Pancreas (tissue), 10 donors: ENCODE measurements around the gene RAP1GAP2. TPM values are rescaled to one million over a fixed set of nuclear protein-coding genes. Genes with fewer than 3 reads are reported as not detected.

Experiments used
- ATAC-seq, 4 donors: fragments of 200-7000 bp; cut with Tn5 transposase; one replicate each; pipeline versions ENCODE4 v1.8.0 to v1.9.1; 2020; ENCODE audit warnings: mild to moderate bottlenecking in 4 of 4, moderate library complexity in 4 of 4
- DNase-seq, 6 donors: peaks; one replicate each; pipeline ENCODE4 v3.0.0-alpha.2; 2020
- FAIRE-seq: peaks from 2 replicates; lab custom pipeline; 2012; peaks lifted over from hg19 to GRCh38; lab: Jason Lieb, UNC
- H3K27ac ChIP-seq, 4 donors: fragments of 200-600 bp; sonication (generic); 1 replicate in 3 of 4; 2 replicates in 1 of 4; pipeline versions ENCODE4 v1.5.0 to v1.8.0; 2020
- H3K27me3 ChIP-seq, 4 donors: fragments of 200-600 bp; one replicate each; pipeline ENCODE4 v1.8.0; 2021
- H3K36me3 ChIP-seq, 3 donors: fragments of 200-600 bp; sonication (generic) in 1 of 3; one replicate each; pipeline versions ENCODE4 v1.5.0 to v1.8.0; 2020 to 2021
- H3K4me1 ChIP-seq, 3 donors: fragments of 200-600 bp; one replicate each; pipeline ENCODE4 v1.8.0; 2021
- H3K4me3 ChIP-seq, 4 donors: fragments of 200-600 bp; sonication (generic) in 2 of 4; one replicate each; pipeline versions ENCODE4 v1.5.0 to v1.8.0; 2020 to 2021
- H3K9me3 ChIP-seq, 4 donors: fragments of 200-600 bp; one replicate each; pipeline ENCODE4 v1.8.0; 2021
- WGBS, 2 donors: extraction: QIAGEN DNeasy Blood & Tissue Kit; methylation state at CpG; one replicate each; pipeline ENCODE4 v1.1.7; 2013; 5-methylcytosine and 5-hydroxymethylcytosine counted together
- intact Hi-C, 3 donors: fragments of 100-400 bp; cut with DNase I; formaldehyde crosslinking; loops; one replicate each; pipeline versions ENCODE4 v1.11.1 to v1.14.2; 2022
- polyA plus RNA-seq, 2 donors: library from polyadenylated mRNA; stranded (reverse); fragments of 200-250 nt; gene quantifications; one replicate each; pipeline ENCODE4 v1.2.3, GENCODE V29; 2013
- total RNA-seq, 6 donors: library from RNA; stranded (reverse); fragmentation: NEBNext Ultra II Directional in 4 of 6; extraction: Animal tissue kit (Norgen Biotek cat#: 25700) in 4 of 6; gene quantifications; one replicate each; pipeline versions ENCODE4 v1.2.1 to v1.2.4, GENCODE V29; 2021 to 2023
- TF ChIP-seq, protein P1 (sequence below), 4 donors: fragments of 200-600 bp; sonication (generic) in 3 of 4; IDR thresholded peaks; one replicate each; pipeline versions ENCODE4 v1.5.0 to v1.8.0; 2021; ENCODE audit warnings: antibody characterized with exemption in 4 of 4
- donor health status: healthy with polysubstance abuse.
- donor health status: DM: no; HTN: no; CAD: no; lungs with moderate emphysema.
- donor health status: DM: no; HTN: no; CAD: no.
- donor health status: control.
- donor health status: control.
- donor health status: Bipolar disorder and iron deficiency.
- donor health status: DM: yes; HTN: yes; CAD: no.
- donor health status: DM: no; HTN: no; CAD: no.
- donor health status: DM: no; HTN: no; CAD: no.
- donor health status: DM: yes; HTN: yes; CAD: no.

The RAP1GAP2 gene
- total and polyA plus RNA-seq, 8 donors, result 29.7 to 51.2 (median 43.0) TPM

GRCh38 chr17:2909846-2910234 lies 113.6 kb downstream of the RAP1GAP2 start:
- 89 to 93% methylated on average over 4 of the region's 4 CpGs for WGBS, 2 donors
- ATAC-seq (no peak), FAIRE-seq (no peak), DNase-seq (no peak)
- Histone ChIP-seq H3K9me3 (no peaks in the 10 kb centered on the region), H3K27ac (no peak overlapping the region), H3K4me3 (no peak overlapping the region), H3K4me1 (peaks cover 0 to 7% (median 0%) of the 10 kb centered on the region in 3 donors), H3K27me3 (no peaks in the 10 kb centered on the region), H3K36me3 (no peaks in the 10 kb centered on the region)
- TF ChIP-seq, protein P1, sequence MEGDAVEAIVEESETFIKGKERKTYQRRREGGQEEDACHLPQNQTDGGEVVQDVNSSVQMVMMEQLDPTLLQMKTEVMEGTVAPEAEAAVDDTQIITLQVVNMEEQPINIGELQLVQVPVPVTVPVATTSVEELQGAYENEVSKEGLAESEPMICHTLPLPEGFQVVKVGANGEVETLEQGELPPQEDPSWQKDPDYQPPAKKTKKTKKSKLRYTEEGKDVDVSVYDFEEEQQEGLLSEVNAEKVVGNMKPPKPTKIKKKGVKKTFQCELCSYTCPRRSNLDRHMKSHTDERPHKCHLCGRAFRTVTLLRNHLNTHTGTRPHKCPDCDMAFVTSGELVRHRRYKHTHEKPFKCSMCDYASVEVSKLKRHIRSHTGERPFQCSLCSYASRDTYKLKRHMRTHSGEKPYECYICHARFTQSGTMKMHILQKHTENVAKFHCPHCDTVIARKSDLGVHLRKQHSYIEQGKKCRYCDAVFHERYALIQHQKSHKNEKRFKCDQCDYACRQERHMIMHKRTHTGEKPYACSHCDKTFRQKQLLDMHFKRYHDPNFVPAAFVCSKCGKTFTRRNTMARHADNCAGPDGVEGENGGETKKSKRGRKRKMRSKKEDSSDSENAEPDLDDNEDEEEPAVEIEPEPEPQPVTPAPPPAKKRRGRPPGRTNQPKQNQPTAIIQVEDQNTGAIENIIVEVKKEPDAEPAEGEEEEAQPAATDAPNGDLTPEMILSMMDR (IDR thresholded peaks at IDR 0.05), result no peak
- intact Hi-C loops, result loop anchor here in 2 of 3 donors (10.0 kb wide), 1 partner anchor 55 kb away; no protein-coding TSS in a partner anchor

- WGBS, 2 donors, result 56 to 63% methylated on average over 19 of the region's 19 CpGs
- TF ChIP-seq, protein P1 (IDR thresholded peaks at IDR 0.05), result no peak
Observed at GRCh38 chr17:2911035-2911754, 115.0 kb downstream of the RAP1GAP2 start.

DNA sequence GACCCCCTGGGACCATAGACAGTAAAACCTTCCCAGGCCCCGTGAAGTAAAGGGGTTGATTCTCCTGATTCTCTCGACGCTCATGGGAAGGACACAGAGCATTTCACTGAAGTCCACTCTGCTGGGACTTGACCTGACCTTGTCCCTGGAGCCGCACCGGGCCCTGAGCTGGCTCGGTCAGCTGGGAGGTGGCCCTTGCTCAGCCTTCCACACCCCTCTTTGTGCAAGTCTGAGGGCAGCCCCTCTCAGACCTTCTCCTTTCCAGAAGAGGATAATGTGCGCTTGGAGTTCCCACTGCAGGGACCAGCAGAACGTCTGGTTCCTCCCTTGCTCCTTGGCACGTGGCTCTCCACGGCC lies 115.5 kb downstream of the RAP1GAP2 start:
- intact Hi-C loops, result loop anchor here in 1 of 3 donors (10.0 kb wide), 1 partner anchor 57 kb away; no protein-coding TSS in a partner anchor
- WGBS, 2 donors, result 54 to 78% methylated on average over 10 of the region's 10 CpGs
- DNase-seq (no peak), ATAC-seq (peak in 2 of 4 donors; percentile 25 to 51), FAIRE-seq (no peak)
- TF ChIP-seq, protein P1 (IDR thresholded peaks at IDR 0.05), result no peak
- Histone ChIP-seq H3K27ac (no peak overlapping the region), H3K36me3 (no peaks in the 10 kb centered on the region), H3K4me3 (no peak overlapping the region), H3K9me3 (no peaks in the 10 kb centered on the region), H3K4me1 (no peaks in the 10 kb centered on the region), H3K27me3 (no peaks in the 10 kb centered on the region)

More at GRCh38 chr17:2911035-2911754, 115.0 kb downstream of the RAP1GAP2 start:
- Histone ChIP-seq H3K27ac (no peak overlapping the region), H3K4me3 (no peak overlapping the region), H3K4me1 (no peaks in the 10 kb centered on the region), H3K36me3 (no peaks in the 10 kb centered on the region), H3K27me3 (no peaks in the 10 kb centered on the region), H3K9me3 (no peaks in the 10 kb centered on the region)
- intact Hi-C loops, result loop anchor here in 1 of 3 donors (10.0 kb wide), 1 partner anchor 56 kb away; no protein-coding TSS in a partner anchor
- ATAC-seq (peak in 3 of 4 donors; percentile 39 to 54 (median 47)), DNase-seq (peak in 1 of 6 donors; percentile 58), FAIRE-seq (no peak)

DNA sequence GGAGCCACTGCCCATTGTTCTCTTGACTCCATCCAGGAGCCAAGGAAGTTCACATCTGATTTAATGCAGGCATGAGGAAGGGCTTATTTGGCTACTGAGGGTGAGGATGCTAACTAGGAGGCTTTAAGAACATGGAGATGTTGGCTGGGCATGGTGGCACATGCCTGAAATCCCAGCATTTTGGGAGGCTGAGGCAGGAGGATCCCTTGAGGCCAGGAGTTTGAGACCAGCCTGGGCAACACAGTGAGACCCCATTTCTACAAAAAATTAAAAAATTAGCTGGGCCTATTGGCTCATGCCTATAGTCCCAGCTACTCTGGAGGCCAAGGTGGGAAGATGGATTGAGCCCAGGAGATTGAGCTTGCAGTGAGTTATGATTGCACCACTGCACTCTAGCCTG lies 116.5 kb downstream of the RAP1GAP2 start:
- intact Hi-C loops, result loop anchor here in 1 of 3 donors (10.0 kb wide), 1 partner anchor 58 kb away; no protein-coding TSS in a partner anchor
- H3K36me3 ChIP-seq, result no peaks in the 10 kb centered on the region
- H3K27me3 ChIP-seq, result no peaks in the 10 kb centered on the region
- no peaks in the 10 kb centered on the region for H3K4me1 ChIP-seq
- no peak overlapping the region for H3K27ac ChIP-seq
- FAIRE-seq (no peak), ATAC-seq (no peak), DNase-seq (no peak)
- no peak overlapping the region for H3K4me3 ChIP-seq
- H3K9me3 ChIP-seq, result no peaks in the 10 kb centered on the region
- TF ChIP-seq, protein P1 (IDR thresholded peaks at IDR 0.05), result no peak

DNA sequence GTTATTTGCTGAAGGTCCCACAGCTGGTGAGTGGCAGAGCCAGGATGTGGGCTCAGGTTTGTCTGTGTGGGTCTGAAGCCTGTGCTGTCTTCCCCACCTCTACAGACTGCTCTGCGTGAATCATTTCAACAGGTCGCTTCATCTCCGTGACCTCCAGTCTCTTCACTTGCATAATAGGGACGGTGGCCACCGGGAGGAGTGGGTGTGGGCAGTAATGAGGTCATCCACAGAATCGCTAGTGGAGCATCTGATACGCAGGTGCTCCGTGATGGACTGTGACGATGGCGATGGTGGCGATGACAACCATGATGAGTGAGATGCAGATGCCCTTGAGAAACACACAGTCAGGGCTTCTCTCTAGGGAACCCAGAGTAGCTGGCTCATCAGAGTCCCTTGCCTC lies 120.2 kb downstream of the RAP1GAP2 start:
- 95 to 96% methylated on average over 11 of the region's 11 CpGs for WGBS, 2 donors
- FAIRE-seq (no peak), DNase-seq (no peak), ATAC-seq (peak in 1 of 4 donors; percentile 17)
- TF ChIP-seq, protein P1 (IDR thresholded peaks at IDR 0.05), result no peak
- no peaks in the 10 kb centered on the region for H3K27me3 ChIP-seq
- H3K27ac ChIP-seq, result no peak overlapping the region
- H3K4me1 ChIP-seq, result no peaks in the 10 kb centered on the region
- H3K4me3 ChIP-seq, result no peak overlapping the region
- H3K9me3 ChIP-seq, result no peaks in the 10 kb centered on the region
- no peaks in the 10 kb centered on the region for H3K36me3 ChIP-seq
- intact Hi-C loops, result loop anchor here in 1 of 3 donors (10.0 kb wide), 1 partner anchor 62 kb away; no protein-coding TSS in a partner anchor
